Mesothelial cell of epicardium (in vitro differentiated cells): ENCODE results near the gene SLC22A3. TPM values are rescaled to one million over a fixed set of nuclear protein-coding genes. Genes with fewer than 3 reads are reported as not detected.

Experiments used
- DNase-seq, 2 experiments: peaks; one replicate each; pipeline ENCODE4 v3.0.0; 2021; ENCODE audit warnings: low spot score in 2 of 2; ENCODE audit not compliant: unreplicated experiment in 2 of 2
- H3K27ac Mint-ChIP-seq: 2 replicates; pipeline ENCODE4 v1.8.0; 2021; ENCODE audit warnings: mixed read lengths
- H3K27me3 Mint-ChIP-seq: 2 replicates; pipeline ENCODE4 v1.8.0; 2021; ENCODE audit warnings: low read depth, mixed read lengths
- H3K36me3 Mint-ChIP-seq: 2 replicates; pipeline ENCODE4 v1.8.0; 2021; ENCODE audit warnings: mixed read lengths
- H3K4me1 Mint-ChIP-seq: 2 replicates; pipeline ENCODE4 v1.8.0; 2021; ENCODE audit warnings: mixed read lengths
- H3K4me3 Mint-ChIP-seq: 2 replicates; pipeline ENCODE4 v1.8.0; 2021; ENCODE audit warnings: mild to moderate bottlenecking, moderate library complexity, mixed read lengths
- H3K9me3 Mint-ChIP-seq: 2 replicates; pipeline ENCODE4 v1.8.0; 2021; ENCODE audit warnings: mixed read lengths
- total RNA-seq: library from RNA; stranded (reverse); gene quantifications from 3 replicates; pipeline ENCODE4 v1.2.1, GENCODE V29; 2021
- TF ChIP-seq, protein P1 (sequence below): fragments of 200-600 bp; sonication (generic); IDR thresholded peaks from one replicate; pipeline ENCODE4 v1.5.0; 2021; ENCODE audit warnings: antibody characterized with exemption; ENCODE audit not compliant: unreplicated experiment

The SLC22A3 gene
- total RNA-seq, 1 donor from 2014 or later = 1.3 TPM

DNA sequence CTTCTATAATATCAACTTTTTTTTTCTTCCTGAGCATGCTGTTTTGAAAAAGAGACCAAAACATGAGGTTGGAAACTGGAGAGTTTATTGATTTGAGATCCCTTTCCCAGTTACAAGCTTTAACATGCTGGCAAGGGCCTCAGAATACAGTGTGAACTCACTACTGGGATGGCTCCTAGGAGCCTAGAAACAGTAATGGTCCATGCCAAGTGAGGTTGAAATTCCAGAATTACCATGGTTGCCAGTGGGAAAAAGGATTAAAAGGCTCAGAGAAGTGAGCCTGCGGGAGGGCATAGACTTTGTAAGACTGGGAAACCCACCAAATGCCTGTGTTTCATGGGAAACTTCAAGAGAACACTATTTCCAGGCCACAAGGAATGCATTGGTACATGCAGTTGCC is 28.9 kb upstream of the SLC22A3 start:
- H3K27me3 Mint-ChIP-seq = no peaks in the 10 kb centered on the region
- H3K9me3 Mint-ChIP-seq = peaks cover 15% of the 10 kb centered on the region
- H3K4me1 Mint-ChIP-seq = no peaks in the 10 kb centered on the region
- no peak overlapping the region for H3K4me3 Mint-ChIP-seq
- H3K27ac Mint-ChIP-seq = no peak overlapping the region
- no peak for DNase-seq
- no peaks in the 10 kb centered on the region for H3K36me3 Mint-ChIP-seq
- TF ChIP-seq, protein P1, sequence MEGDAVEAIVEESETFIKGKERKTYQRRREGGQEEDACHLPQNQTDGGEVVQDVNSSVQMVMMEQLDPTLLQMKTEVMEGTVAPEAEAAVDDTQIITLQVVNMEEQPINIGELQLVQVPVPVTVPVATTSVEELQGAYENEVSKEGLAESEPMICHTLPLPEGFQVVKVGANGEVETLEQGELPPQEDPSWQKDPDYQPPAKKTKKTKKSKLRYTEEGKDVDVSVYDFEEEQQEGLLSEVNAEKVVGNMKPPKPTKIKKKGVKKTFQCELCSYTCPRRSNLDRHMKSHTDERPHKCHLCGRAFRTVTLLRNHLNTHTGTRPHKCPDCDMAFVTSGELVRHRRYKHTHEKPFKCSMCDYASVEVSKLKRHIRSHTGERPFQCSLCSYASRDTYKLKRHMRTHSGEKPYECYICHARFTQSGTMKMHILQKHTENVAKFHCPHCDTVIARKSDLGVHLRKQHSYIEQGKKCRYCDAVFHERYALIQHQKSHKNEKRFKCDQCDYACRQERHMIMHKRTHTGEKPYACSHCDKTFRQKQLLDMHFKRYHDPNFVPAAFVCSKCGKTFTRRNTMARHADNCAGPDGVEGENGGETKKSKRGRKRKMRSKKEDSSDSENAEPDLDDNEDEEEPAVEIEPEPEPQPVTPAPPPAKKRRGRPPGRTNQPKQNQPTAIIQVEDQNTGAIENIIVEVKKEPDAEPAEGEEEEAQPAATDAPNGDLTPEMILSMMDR = no peak

DNA sequence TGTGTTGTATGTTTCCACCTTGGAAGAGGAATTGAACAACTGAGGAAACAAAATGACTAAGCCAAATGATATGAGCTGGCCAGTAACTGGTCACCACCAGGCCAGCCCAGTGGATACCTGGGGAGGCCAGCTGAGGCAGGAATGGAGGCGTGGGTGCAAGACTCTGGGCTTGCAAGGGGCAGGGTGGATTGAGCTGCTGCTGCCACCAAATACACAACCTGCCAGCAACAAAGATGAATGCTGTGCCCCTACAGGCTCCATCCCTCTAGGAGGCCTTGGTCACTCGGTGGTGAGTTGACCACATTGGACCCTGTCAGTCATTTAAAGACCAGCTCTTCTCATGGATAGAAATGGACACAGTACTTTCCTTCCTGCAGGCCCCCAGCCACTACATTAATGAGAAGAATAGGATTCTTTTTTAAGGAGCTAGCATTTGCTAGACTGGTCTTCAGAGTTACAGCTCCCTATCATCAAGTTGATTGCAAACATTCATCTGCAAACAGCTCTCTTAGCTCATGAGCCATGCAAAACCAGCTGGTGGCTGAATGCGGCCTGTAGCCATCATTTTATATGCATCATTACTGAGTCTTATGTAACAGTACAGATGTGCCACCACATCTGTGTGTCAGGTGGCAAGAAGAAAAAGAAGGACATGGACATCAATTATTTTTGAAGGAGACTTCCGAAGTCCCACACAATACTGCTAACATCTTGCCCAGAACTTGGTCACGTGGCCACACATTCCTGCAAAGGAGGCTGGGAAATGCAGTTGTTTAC is 26.3 kb upstream of the SLC22A3 start:
- no peaks in the 10 kb centered on the region for H3K27me3 Mint-ChIP-seq
- no peaks in the 10 kb centered on the region for H3K36me3 Mint-ChIP-seq
- H3K9me3 Mint-ChIP-seq = peaks cover 5% of the 10 kb centered on the region
- no peak for DNase-seq
- no peak overlapping the region for H3K4me3 Mint-ChIP-seq
- H3K4me1 Mint-ChIP-seq = no peaks in the 10 kb centered on the region
- TF ChIP-seq, protein P1 = no peak
- H3K27ac Mint-ChIP-seq = no peak overlapping the region

DNA sequence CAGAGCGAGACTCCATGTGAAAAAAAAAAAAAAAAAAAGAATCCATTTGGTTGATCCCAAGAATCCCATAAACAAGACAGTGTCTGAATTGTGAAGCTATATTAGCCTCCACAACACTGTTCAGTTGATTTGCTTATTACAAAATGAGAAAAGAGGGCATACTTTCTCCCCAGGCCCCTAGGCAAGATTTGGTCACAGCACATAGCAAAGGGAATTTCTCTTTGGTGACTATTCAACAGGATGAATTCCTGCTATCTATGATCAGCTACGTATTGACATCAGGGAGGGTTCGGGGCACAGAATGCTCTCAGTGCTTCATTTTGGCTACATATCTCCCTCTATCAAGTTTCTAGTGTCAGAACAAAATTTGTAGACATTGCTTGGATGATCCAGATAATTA is 20.2 kb upstream of the SLC22A3 start:
- H3K27ac Mint-ChIP-seq = no peak overlapping the region
- no peaks in the 10 kb centered on the region for H3K4me1 Mint-ChIP-seq
- no peaks in the 10 kb centered on the region for H3K36me3 Mint-ChIP-seq
- TF ChIP-seq, protein P1 = no peak
- no peaks in the 10 kb centered on the region for H3K9me3 Mint-ChIP-seq
- DNase-seq = no peak
- peaks cover 20% of the 10 kb centered on the region for H3K27me3 Mint-ChIP-seq
- no peak overlapping the region for H3K4me3 Mint-ChIP-seq

DNA sequence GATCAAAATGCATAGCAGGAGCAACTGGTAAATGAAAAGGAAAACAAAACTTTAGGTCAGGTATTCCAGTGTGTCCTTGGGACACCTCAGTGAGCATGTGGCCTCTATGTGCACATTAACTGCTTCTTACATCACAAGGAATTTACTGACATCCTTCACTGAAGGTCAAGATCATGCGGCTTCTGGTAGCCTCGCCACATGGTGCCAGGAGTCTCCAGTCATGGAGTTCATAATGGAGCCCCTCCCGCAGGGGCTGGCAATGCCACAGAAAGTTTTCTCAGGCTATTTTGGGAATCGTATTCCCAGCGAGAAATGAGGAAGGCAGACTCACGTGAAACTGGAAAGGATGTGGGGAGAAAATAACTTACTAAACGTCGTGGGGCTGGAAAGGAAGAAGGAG is 19.7 kb upstream of the SLC22A3 start:
- TF ChIP-seq, protein P1 = no peak
- Mint-ChIP-seq H3K27ac (no peak overlapping the region), H3K4me3 (no peak overlapping the region), H3K27me3 (peaks cover 25% of the 10 kb centered on the region), H3K4me1 (no peaks in the 10 kb centered on the region), H3K9me3 (no peaks in the 10 kb centered on the region), H3K36me3 (no peaks in the 10 kb centered on the region)
- DNase-seq = no peak

- no peak overlapping the region for H3K4me3 Mint-ChIP-seq
- H3K27ac Mint-ChIP-seq = no peak overlapping the region
- no peaks in the 10 kb centered on the region for H3K9me3 Mint-ChIP-seq
- DNase-seq = no peak
- no peaks in the 10 kb centered on the region for H3K4me1 Mint-ChIP-seq
- H3K27me3 Mint-ChIP-seq = peaks cover 32% of the 10 kb centered on the region
- TF ChIP-seq, protein P1 = no peak
- H3K36me3 Mint-ChIP-seq = no peaks in the 10 kb centered on the region
These were observed 19.0 kb upstream of the SLC22A3 start for GRCh38 chr6:160329188-160329587.
